Ishikawa (cell line): Measurements from ENCODE around the gene BCL2L13.

Source experiments
- CREB1 ChIP-seq: IDR thresholded peaks from 2 replicates; pipeline ENCODE4 v1.6.1; 2012; ENCODE audit warnings: low read depth
- EGR1 ChIP-seq: IDR thresholded peaks from 2 replicates; pipeline ENCODE4 v1.6.1; 2012
- EP300 ChIP-seq: IDR thresholded peaks from 2 replicates; pipeline ENCODE4 v1.6.1; 2012; ENCODE audit warnings: borderline replicate concordance
- MAX ChIP-seq: IDR thresholded peaks from 2 replicates; pipeline ENCODE4 v1.6.1; 2012
- NFIC ChIP-seq: IDR thresholded peaks from 2 replicates; pipeline ENCODE4 v1.6.1; 2012
- RAD21 ChIP-seq: IDR thresholded peaks from 2 replicates; pipeline ENCODE4 v1.6.1; 2012; ENCODE audit warnings: low read depth
- REST ChIP-seq: IDR thresholded peaks from 2 replicates; pipeline ENCODE4 v1.6.1; 2012; ENCODE audit warnings: low read depth, mild to moderate bottlenecking
- TAF1 ChIP-seq: IDR thresholded peaks from 2 replicates; pipeline ENCODE4 v1.6.1; 2012; ENCODE audit warnings: low read depth, mild to moderate bottlenecking
- TCF12 ChIP-seq: IDR thresholded peaks from 2 replicates; pipeline ENCODE4 v1.6.1; 2012; ENCODE audit warnings: low read depth
- YY1 ChIP-seq: IDR thresholded peaks from 2 replicates; pipeline ENCODE4 v1.6.1; 2012; ENCODE audit warnings: low read depth

- TF ChIP-seq TCF12 (no peak), CREB1 (no peak), EP300 (no peak), TAF1 (no peak), YY1 (no peak), REST (no peak), MAX (no peak), RAD21 (no peak), NFIC (no peak), EGR1 (no peak)
These were observed 45.7 kb downstream of the BCL2L13 start for GRCh38 chr22:17684245-17684644.
